SHP77 treated with DMSO at 0.1 percent for 48 hours (cell line): ENCODE measurements around the gene UBXN10.

Experiments used
- DNase-seq: peaks from one replicate; lab custom pipeline; 2025; lab: John Stamatoyannopoulos, UW

The UBXN10 gene

GRCh38 chr1:20185834-20186782 is at the start of gene UBXN10, which contains the start of gene PLA2G2C:
Gene UBXN10, plus strand, starts transcription at chr1:20186096. Its CDS starts 4,466 bp downstream, at chr1:20190562.
Gene PLA2G2C, minus strand, starts transcription at chr1:20186518. Its CDS starts 9,155 bp downstream, at chr1:20177363.
- DNase-seq = no peak

GRCh38 chr1:20136249-20136648 is 49.6 kb upstream of the UBXN10 start:
- DNase-seq = no peak

- no peak for DNase-seq
Observed at GRCh38 chr1:20137055-20137454, 48.8 kb upstream of the UBXN10 start.

- DNase-seq = no peak
Observed at GRCh38 chr1:20137604-20138003, 48.3 kb upstream of the UBXN10 start.

GRCh38 chr1:20138346-20138745 is 47.5 kb upstream of the UBXN10 start:
- no peak for DNase-seq

GRCh38 chr1:20138961-20139550 is 46.8 kb upstream of the UBXN10 start, which contains the start of gene PLA2G2F:
Gene PLA2G2F, plus strand, starts transcription at chr1:20139323. Its CDS starts 105 bp downstream, at chr1:20139428.
- DNase-seq = no peak

- DNase-seq = no peak
Observed at GRCh38 chr1:20139776-20140612, 45.9 kb upstream of the UBXN10 start.

- no peak for DNase-seq
Observed at GRCh38 chr1:20141001-20141400, 44.9 kb upstream of the UBXN10 start.

GRCh38 chr1:20141466-20141865 is 44.4 kb upstream of the UBXN10 start:
- no peak for DNase-seq

GRCh38 chr1:20142001-20142710 is 43.7 kb upstream of the UBXN10 start:
- DNase-seq = no peak

GRCh38 chr1:20143318-20143717 is 42.6 kb upstream of the UBXN10 start:
- DNase-seq = no peak

GRCh38 chr1:20143734-20144565 is 41.9 kb upstream of the UBXN10 start:
- no peak for DNase-seq

- DNase-seq = no peak
Observed at GRCh38 chr1:20147846-20148570, 37.9 kb upstream of the UBXN10 start.

- DNase-seq = no peak
Observed at GRCh38 chr1:20148571-20149500, 37.1 kb upstream of the UBXN10 start.

- no peak for DNase-seq
Observed at GRCh38 chr1:20149601-20150325, 36.1 kb upstream of the UBXN10 start.

- DNase-seq = no peak
Observed at GRCh38 chr1:20150326-20150705, 35.6 kb upstream of the UBXN10 start.

GRCh38 chr1:20150969-20151368 is 34.9 kb upstream of the UBXN10 start:
- DNase-seq = no peak
